ENCODE measurements around the gene UNC119.

DNA sequence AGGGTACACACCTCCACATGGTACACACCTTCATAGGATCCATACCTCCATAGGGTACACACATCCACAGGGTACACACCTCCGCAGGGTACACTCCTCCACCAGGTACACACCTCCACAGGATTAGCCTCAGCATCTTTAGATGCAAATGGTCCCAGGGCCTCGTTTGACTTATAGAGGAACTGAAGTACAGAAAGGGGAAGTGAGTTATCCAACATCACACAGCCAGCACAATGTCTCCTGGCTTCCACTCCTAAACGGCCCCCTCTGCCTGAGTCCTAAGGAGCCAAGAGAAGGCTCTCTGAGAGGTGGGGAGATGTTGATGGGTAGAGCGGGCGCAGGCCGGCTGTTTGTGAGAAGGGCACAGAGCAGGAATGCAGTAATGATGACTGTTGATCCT lies 34.3 kb downstream of the UNC119 start:
- TF ChIP-seq, protein P1, sequence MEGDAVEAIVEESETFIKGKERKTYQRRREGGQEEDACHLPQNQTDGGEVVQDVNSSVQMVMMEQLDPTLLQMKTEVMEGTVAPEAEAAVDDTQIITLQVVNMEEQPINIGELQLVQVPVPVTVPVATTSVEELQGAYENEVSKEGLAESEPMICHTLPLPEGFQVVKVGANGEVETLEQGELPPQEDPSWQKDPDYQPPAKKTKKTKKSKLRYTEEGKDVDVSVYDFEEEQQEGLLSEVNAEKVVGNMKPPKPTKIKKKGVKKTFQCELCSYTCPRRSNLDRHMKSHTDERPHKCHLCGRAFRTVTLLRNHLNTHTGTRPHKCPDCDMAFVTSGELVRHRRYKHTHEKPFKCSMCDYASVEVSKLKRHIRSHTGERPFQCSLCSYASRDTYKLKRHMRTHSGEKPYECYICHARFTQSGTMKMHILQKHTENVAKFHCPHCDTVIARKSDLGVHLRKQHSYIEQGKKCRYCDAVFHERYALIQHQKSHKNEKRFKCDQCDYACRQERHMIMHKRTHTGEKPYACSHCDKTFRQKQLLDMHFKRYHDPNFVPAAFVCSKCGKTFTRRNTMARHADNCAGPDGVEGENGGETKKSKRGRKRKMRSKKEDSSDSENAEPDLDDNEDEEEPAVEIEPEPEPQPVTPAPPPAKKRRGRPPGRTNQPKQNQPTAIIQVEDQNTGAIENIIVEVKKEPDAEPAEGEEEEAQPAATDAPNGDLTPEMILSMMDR (IDR thresholded peaks at IDR 0.05): no peak
- TF ChIP-seq ZFX (IDR thresholded peaks at IDR 0.05; ENCODE audit: borderline replicate concordance): no peak
